ENCODE results near the gene KLRF1.

KLRF1 gene

DNA sequence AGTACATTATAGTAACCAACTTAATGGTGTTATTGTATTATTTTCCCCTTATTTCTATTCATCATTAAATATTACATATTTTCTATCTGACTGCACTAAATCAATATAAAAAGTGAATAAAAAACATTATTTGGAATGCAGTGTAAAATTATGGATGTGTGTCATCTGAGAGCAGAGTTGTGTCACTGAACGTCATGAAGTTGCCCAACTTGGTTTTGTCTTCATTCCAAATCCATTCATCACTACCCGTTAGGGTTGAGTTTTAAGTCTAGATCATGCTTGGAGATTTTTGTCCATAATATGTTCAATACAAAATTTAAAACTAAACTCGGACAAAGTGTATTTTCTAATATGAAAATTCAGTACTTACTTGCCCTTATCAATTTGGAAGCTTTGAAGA, 16.1 kb downstream of the KLRF1 start:
- Histone ChIP-seq H3K9ac (ENCODE audit: low read length) (no peak overlapping the region), H3K18ac (ENCODE audit: low read depth in 1 of 2, low read length in 2 of 2) (no peak overlapping the region)
- no peak for DNase-seq

DNA sequence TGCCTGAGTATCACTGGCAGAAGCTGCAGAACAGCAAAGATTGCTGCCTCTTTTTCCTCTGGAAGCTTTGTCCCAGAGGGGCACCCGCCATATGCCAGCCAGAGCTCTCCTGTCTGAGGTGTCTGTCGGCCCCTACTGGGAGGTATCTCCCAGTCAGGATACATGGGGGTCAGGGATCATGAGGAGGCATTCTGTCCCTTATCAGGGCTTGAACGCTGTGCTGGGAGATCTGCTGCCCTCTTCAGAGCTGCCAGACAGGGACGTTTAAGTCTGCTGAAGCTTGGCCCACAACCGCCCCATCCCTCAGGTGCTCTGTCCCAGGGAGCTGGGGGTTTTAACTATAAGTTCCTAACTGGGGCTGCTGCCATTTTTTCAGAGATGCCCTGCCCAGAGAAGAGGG, 21.6 kb downstream of the KLRF1 start:
- Histone ChIP-seq H3K4me1 (ENCODE audit: control insufficient read depth, insufficient read depth, low read depth, low read length) (no peaks in the 10 kb centered on the region), H2BK120ac (ENCODE audit: low read depth, low read length) (no peak overlapping the region), H3K9ac (ENCODE audit: low read length) (no peak overlapping the region), H2AFZ (ENCODE audit: low read depth, low read length) (no peak overlapping the region), H4K91ac (ENCODE audit: low read length) (no peak overlapping the region), H3K9me3 (ENCODE audit: control insufficient read depth, low read length) (peaks cover 17% of the 10 kb centered on the region), H2BK15ac (ENCODE audit: low read depth, poor library complexity, severe bottlenecking) (no peak overlapping the region), H4K8ac (ENCODE audit: low read length) (no peak overlapping the region), H3K4me3 (ENCODE audit: insufficient read depth in 1 of 2, low read depth in 1 of 2, low read length in 2 of 2) (no peak overlapping the region), H3K79me1 (replicated peaks; ENCODE audit: low read length, poor library complexity, severe bottlenecking) (no peaks in the 10 kb centered on the region), H2BK12ac (ENCODE audit: low read length in 2 of 2) (no peak overlapping the region), H3K23ac (ENCODE audit: low read length in 2 of 2) (no peak overlapping the region), H3K14ac (ENCODE audit: low read length in 2 of 2) (no peak overlapping the region), H2AK5ac (ENCODE audit: low read length, severe bottlenecking) (no peak overlapping the region), H3K18ac (ENCODE audit: low read depth in 1 of 2, low read length in 2 of 2) (no peak overlapping the region), H3K4ac (ENCODE audit: low read depth in 1 of 2, low read length in 2 of 2) (no peak overlapping the region), H3K36me3 (ENCODE audit: control insufficient read depth in 1 of 2, insufficient read depth in 2 of 2, low read depth in 1 of 2, low read length in 2 of 2) (peaks cover 0 to 25% of the 10 kb centered on the region in 2 experiments), H3K4me2 (ENCODE audit: low read length, poor library complexity, severe bottlenecking) (no peak overlapping the region), H2BK5ac (ENCODE audit: low read depth, low read length, poor library complexity, severe bottlenecking) (no peak overlapping the region), H3K27ac (ENCODE audit: low read length, poor library complexity, severe bottlenecking) (no peak overlapping the region), H3K27me3 (ENCODE audit: control insufficient read depth in 1 of 2, insufficient read depth in 1 of 2, low read length in 2 of 2) (no peaks in the 10 kb centered on the region)
- DNase-seq: no peak
- 77% methylated on average over 5 of the region's 5 CpGs for whole genome bisulfite sequencing

More for the DNA sequence above, 16.1 kb downstream of the KLRF1 start:
- H3K9me3 ChIP-seq (ENCODE audit: control insufficient read depth, low read length): peaks cover 7% of the 10 kb centered on the region
- no peak overlapping the region for H3K23ac ChIP-seq (ENCODE audit: low read length in 2 of 2)
- H3K27ac ChIP-seq (ENCODE audit: low read length, poor library complexity, severe bottlenecking): no peak overlapping the region
- H2AFZ ChIP-seq (ENCODE audit: low read depth, low read length): no peak overlapping the region
- H3K4me2 ChIP-seq (ENCODE audit: low read length, poor library complexity, severe bottlenecking): no peak overlapping the region
- no peaks in the 10 kb centered on the region for H3K79me1 ChIP-seq (replicated peaks; ENCODE audit: low read length, poor library complexity, severe bottlenecking)
- no peak overlapping the region for H3K4ac ChIP-seq (ENCODE audit: low read depth in 1 of 2, low read length in 2 of 2)
- H2BK120ac ChIP-seq (ENCODE audit: low read depth, low read length): no peak overlapping the region
- no peak overlapping the region for H2BK15ac ChIP-seq (ENCODE audit: low read depth, poor library complexity, severe bottlenecking)
- no peak overlapping the region for H4K8ac ChIP-seq (ENCODE audit: low read length)
- H3K36me3 ChIP-seq (ENCODE audit: control insufficient read depth in 1 of 2, insufficient read depth in 2 of 2, low read depth in 1 of 2, low read length in 2 of 2): no peaks in the 10 kb centered on the region
- WGBS: 82% methylated on average over 2 of the region's 3 CpGs
- H2AK5ac ChIP-seq (ENCODE audit: low read length, severe bottlenecking): no peak overlapping the region
- no peaks in the 10 kb centered on the region for H3K27me3 ChIP-seq (ENCODE audit: control insufficient read depth in 1 of 2, insufficient read depth in 1 of 2, low read length in 2 of 2)
- no peaks in the 10 kb centered on the region for H3K4me1 ChIP-seq (ENCODE audit: control insufficient read depth, insufficient read depth, low read depth, low read length)
- H4K91ac ChIP-seq (ENCODE audit: low read length): no peak overlapping the region
- no peak overlapping the region for H2BK5ac ChIP-seq (ENCODE audit: low read depth, low read length, poor library complexity, severe bottlenecking)
- H3K14ac ChIP-seq (ENCODE audit: low read length in 2 of 2): no peak overlapping the region
- no peak overlapping the region for H3K4me3 ChIP-seq (ENCODE audit: insufficient read depth in 1 of 2, low read depth in 1 of 2, low read length in 2 of 2)
- no peak overlapping the region for H2BK12ac ChIP-seq (ENCODE audit: low read length in 2 of 2)

DNA sequence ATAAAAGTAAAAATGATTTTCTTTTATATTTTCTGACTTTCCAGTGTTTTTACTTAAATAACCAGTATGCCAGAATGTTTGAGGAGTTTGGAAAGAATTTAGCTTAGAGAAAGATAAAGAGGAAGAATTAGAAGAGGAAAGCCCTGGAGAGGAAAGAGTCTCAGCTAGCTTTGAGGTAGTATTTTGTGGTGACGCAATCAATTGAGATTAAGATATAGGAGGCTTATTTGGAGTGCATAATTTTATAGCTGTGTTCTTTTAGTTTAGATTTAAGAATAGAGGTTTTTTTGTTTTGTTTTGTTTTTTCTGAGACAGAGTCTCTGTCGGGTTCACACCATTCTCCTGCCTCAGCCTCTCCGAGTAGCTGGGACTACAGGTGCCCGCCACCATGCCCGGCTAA, 23.8 kb downstream of the KLRF1 start:
- Histone ChIP-seq H4K91ac (ENCODE audit: low read length) (no peak overlapping the region), H3K27ac (ENCODE audit: low read length, poor library complexity, severe bottlenecking) (no peak overlapping the region), H3K79me1 (replicated peaks; ENCODE audit: low read length, poor library complexity, severe bottlenecking) (no peaks in the 10 kb centered on the region), H2BK5ac (ENCODE audit: low read depth, low read length, poor library complexity, severe bottlenecking) (no peak overlapping the region), H2AK5ac (ENCODE audit: low read length, severe bottlenecking) (no peak overlapping the region), H2BK15ac (ENCODE audit: low read depth, poor library complexity, severe bottlenecking) (no peak overlapping the region), H3K9me3 (ENCODE audit: control insufficient read depth, low read length) (peaks cover 17% of the 10 kb centered on the region), H3K4me3 (ENCODE audit: insufficient read depth in 1 of 2, low read depth in 1 of 2, low read length in 2 of 2) (no peak overlapping the region), H3K9ac (ENCODE audit: low read length) (no peak overlapping the region), H3K27me3 (ENCODE audit: control insufficient read depth in 1 of 2, insufficient read depth in 1 of 2, low read length in 2 of 2) (no peaks in the 10 kb centered on the region), H3K36me3 (ENCODE audit: control insufficient read depth in 1 of 2, insufficient read depth in 2 of 2, low read depth in 1 of 2, low read length in 2 of 2) (peaks cover 0 to 46% of the 10 kb centered on the region in 2 experiments), H3K4me1 (ENCODE audit: control insufficient read depth, insufficient read depth, low read depth, low read length) (no peaks in the 10 kb centered on the region), H3K14ac (ENCODE audit: low read length in 2 of 2) (no peak overlapping the region), H3K18ac (ENCODE audit: low read depth in 1 of 2, low read length in 2 of 2) (no peak overlapping the region), H3K23ac (ENCODE audit: low read length in 2 of 2) (no peak overlapping the region), H2AFZ (ENCODE audit: low read depth, low read length) (no peak overlapping the region), H4K8ac (ENCODE audit: low read length) (no peak overlapping the region), H2BK120ac (ENCODE audit: low read depth, low read length) (no peak overlapping the region), H2BK12ac (ENCODE audit: low read length in 2 of 2) (no peak overlapping the region), H3K4ac (ENCODE audit: low read depth in 1 of 2, low read length in 2 of 2) (no peak overlapping the region), H3K4me2 (ENCODE audit: low read length, poor library complexity, severe bottlenecking) (no peak overlapping the region)
- 94% methylated on average over 5 of the region's 5 CpGs for WGBS
- no peak for DNase-seq

DNA sequence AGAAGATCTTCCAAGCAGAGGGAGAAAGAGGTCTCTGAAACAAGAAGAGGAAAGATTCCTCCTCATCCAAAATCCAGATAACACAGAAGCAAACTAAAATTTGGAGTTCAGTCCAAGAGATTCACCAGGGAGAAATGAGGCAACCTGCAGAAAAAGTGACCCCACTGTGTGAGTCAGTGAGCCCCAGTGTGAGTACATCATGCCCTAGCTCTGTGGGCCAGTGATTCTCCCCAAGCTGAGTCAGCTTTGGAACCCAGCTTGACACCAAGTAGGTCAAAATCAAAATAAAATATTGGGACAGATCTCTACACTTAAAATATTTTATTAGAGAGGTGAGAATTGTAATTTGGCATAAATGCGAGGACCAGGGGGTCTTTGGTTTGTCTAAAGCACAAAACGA, 24.6 kb downstream of the KLRF1 start:
- WGBS: 96% methylated on average over 2 of the region's 2 CpGs

More for the DNA sequence above, 24.6 kb downstream of the KLRF1 start:
- H3K27me3 ChIP-seq (ENCODE audit: control insufficient read depth in 1 of 2, insufficient read depth in 1 of 2, low read length in 2 of 2): no peaks in the 10 kb centered on the region
- no peaks in the 10 kb centered on the region for H3K4me1 ChIP-seq (ENCODE audit: control insufficient read depth, insufficient read depth, low read depth, low read length)
- H2BK12ac ChIP-seq (ENCODE audit: low read length in 2 of 2): no peak overlapping the region
- H2BK15ac ChIP-seq (ENCODE audit: low read depth, poor library complexity, severe bottlenecking): no peak overlapping the region
- no peak overlapping the region for H3K23ac ChIP-seq (ENCODE audit: low read length in 2 of 2)
- no peak overlapping the region for H3K14ac ChIP-seq (ENCODE audit: low read length in 2 of 2)
- H3K27ac ChIP-seq (ENCODE audit: low read length, poor library complexity, severe bottlenecking): no peak overlapping the region
- no peak overlapping the region for H4K91ac ChIP-seq (ENCODE audit: low read length)
- no peak overlapping the region for H3K4me2 ChIP-seq (ENCODE audit: low read length, poor library complexity, severe bottlenecking)
- peaks cover 0 to 55% of the 10 kb centered on the region in 2 experiments for H3K36me3 ChIP-seq (ENCODE audit: control insufficient read depth in 1 of 2, insufficient read depth in 2 of 2, low read depth in 1 of 2, low read length in 2 of 2)
- no peak overlapping the region for H3K9ac ChIP-seq (ENCODE audit: low read length)
- no peak overlapping the region for H3K18ac ChIP-seq (ENCODE audit: low read depth in 1 of 2, low read length in 2 of 2)
- no peak overlapping the region for H4K8ac ChIP-seq (ENCODE audit: low read length)
- H3K79me1 ChIP-seq (replicated peaks; ENCODE audit: low read length, poor library complexity, severe bottlenecking): no peaks in the 10 kb centered on the region
- H3K4me3 ChIP-seq (ENCODE audit: insufficient read depth in 1 of 2, low read depth in 1 of 2, low read length in 2 of 2): no peak overlapping the region
- no peak overlapping the region for H2BK120ac ChIP-seq (ENCODE audit: low read depth, low read length)
- no peak overlapping the region for H2BK5ac ChIP-seq (ENCODE audit: low read depth, low read length, poor library complexity, severe bottlenecking)
- no peak overlapping the region for H2AK5ac ChIP-seq (ENCODE audit: low read length, severe bottlenecking)
- H3K9me3 ChIP-seq (ENCODE audit: control insufficient read depth, low read length): peaks cover 17% of the 10 kb centered on the region
- no peak overlapping the region for H2AFZ ChIP-seq (ENCODE audit: low read depth, low read length)
- H3K4ac ChIP-seq (ENCODE audit: low read depth in 1 of 2, low read length in 2 of 2): no peak overlapping the region
- DNase-seq: no peak

Measured in mesenchymal stem cell (in vitro differentiated cells and primary cell).